Fibroblast of lung (primary cell): ENCODE data around the gene ZGRF1. TPM values are rescaled to one million over a fixed set of nuclear protein-coding genes. Genes with fewer than 3 reads are reported as not detected.

Experiments
- DNase-seq, 2 donors: peaks; one replicate each; pipeline versions ENCODE4 v3.0.0 to v3.0.0-alpha.2; 2010; ENCODE audit warnings: low read depth in 2 of 2
- H2AFZ ChIP-seq: 2 replicates; pipeline ENCODE4 v1.5.1; 2012; ENCODE audit warnings: low read length, control low read depth, inconsistent platforms
- H3K27ac ChIP-seq: 2 replicates; pipeline ENCODE4 v1.5.1; 2011; ENCODE audit warnings: low read length, control low read depth; ENCODE audit not compliant: insufficient read depth
- H3K27me3 ChIP-seq: 2 replicates; pipeline ENCODE4 v1.5.1; 2011; ENCODE audit warnings: mild to moderate bottlenecking, low read length; ENCODE audit not compliant: control insufficient read depth, insufficient read depth
- H3K36me3 ChIP-seq: 2 replicates; pipeline ENCODE4 v1.5.1; 2011; ENCODE audit warnings: low read length; ENCODE audit not compliant: control insufficient read depth, insufficient read depth
- H3K4me1 ChIP-seq: 2 replicates; pipeline ENCODE4 v1.5.1; 2011; ENCODE audit warnings: low read length; ENCODE audit not compliant: control insufficient read depth, insufficient read depth; ENCODE audit errors: extremely low read depth
- H3K4me2 ChIP-seq: 2 replicates; pipeline ENCODE4 v1.5.1; 2011; ENCODE audit warnings: low read length, control low read depth; ENCODE audit not compliant: insufficient read depth; ENCODE audit errors: extremely low read depth
- H3K4me3 ChIP-seq, 4 experiments: fragments of 200-600 bp in 1 of 4; sonication (generic) in 1 of 4; replicated peaks in 1 of 4; 2 replicates each; pipeline ENCODE4 v1.5.1; 2011 to 2016; ENCODE audit warnings: low read length in 4 of 4, low read depth in 3 of 4, mild to moderate bottlenecking in 3 of 4, control low read depth in 2 of 4, inconsistent platforms in 1 of 4, mixed read lengths in 1 of 4; ENCODE audit not compliant: insufficient read depth in 1 of 4; ENCODE audit errors: control extremely low read depth in 1 of 4
- H3K79me2 ChIP-seq: 2 replicates; pipeline ENCODE4 v1.5.1; 2012; ENCODE audit warnings: mild to moderate bottlenecking, low read length, inconsistent platforms; ENCODE audit not compliant: control insufficient read depth, insufficient read depth
- H3K9ac ChIP-seq: 2 replicates; pipeline ENCODE4 v1.5.1; 2011; ENCODE audit warnings: mild to moderate bottlenecking, low read length, control low read depth; ENCODE audit not compliant: insufficient read depth
- H3K9me3 ChIP-seq: 2 replicates; pipeline ENCODE4 v1.5.1; 2012; ENCODE audit warnings: low read depth, low read length; ENCODE audit not compliant: control insufficient read depth, insufficient read depth
- H4K20me1 ChIP-seq: 2 replicates; pipeline ENCODE4 v1.5.1; 2011; ENCODE audit warnings: low read length; ENCODE audit not compliant: control insufficient read depth, insufficient read depth; ENCODE audit errors: extremely low read depth
- EZH2 ChIP-seq: IDR thresholded peaks from 2 replicates; pipeline ENCODE4 v1.5.1; 2012; ENCODE audit warnings: low read length, control low read depth, mild to moderate bottlenecking; ENCODE audit errors: missing control alignments
- polyA plus RNA-seq, 2 donors: library from polyadenylated mRNA; depleted of rRNA in 1 of 2; stranded (reverse) in 1 of 2; unstranded in 1 of 2; fragments of >200 nt; gene quantifications; 2 replicates each; pipeline ENCODE4 v1.2.1, GENCODE V29; 2011 to 2012; ENCODE audit warnings: missing spikeins in 1 of 2
- total RNA-seq: library from RNA; depleted of rRNA; stranded (reverse); fragments of >200 nt; gene quantifications from 2 replicates; pipeline ENCODE4 v1.2.1, GENCODE V29; 2014
- TF ChIP-seq, protein P1 (sequence below), 2 donors: IDR thresholded peaks in 1 of 2; conservative IDR thresholded peaks in 1 of 2; 1 replicate in 1 of 2; 2 replicates in 1 of 2; pipeline ENCODE4 v1.5.1; 2011 to 2012; ENCODE audit warnings: low read length in 2 of 2, control low read depth in 1 of 2, inconsistent platforms in 1 of 2, low read depth in 1 of 2, mild to moderate bottlenecking in 1 of 2

ZGRF1 gene
- total and polyA plus RNA-seq, 2 donors (not counting 1 experiment from before 2014, with no cell fraction given) = 3.1 to 5.8 TPM

DNA sequence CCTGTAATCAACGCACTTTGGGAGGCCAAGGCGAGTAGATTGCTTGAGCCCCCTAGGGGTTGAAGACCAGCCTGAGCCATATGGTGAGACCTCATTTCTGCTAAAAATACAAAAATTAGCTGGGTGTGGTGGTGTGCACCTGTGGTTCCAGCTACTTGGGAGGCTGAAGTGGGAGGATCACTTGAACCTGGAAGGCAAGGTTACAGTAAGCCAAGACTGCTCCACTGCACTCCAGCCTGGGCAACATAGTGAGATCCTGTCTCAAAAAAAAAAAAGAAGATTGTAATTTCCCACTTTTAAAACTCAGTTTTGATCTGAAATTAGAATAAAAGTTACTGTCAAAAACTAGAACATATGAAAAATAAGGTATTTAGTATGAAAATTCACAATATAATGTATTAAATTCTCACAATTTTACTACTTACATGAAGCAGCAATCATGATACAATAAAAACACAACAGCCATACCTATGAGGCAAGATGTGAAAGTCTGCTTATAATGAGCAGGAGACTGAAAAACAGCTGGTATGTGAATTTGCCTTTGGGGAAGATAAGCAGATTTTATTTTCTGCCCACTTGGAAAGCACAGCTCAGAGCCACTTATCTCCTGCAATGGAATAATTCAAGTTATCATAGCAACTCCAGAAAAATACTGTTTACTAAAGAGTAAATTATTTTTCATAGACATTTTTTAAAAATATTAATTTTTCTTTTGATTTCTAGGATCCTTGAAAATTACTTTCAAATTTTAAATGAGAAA lies 50.6 kb downstream of the ZGRF1 start:
- DNase-seq = no peak
- Histone ChIP-seq H3K79me2 (no peaks in the 10 kb centered on the region), H3K4me3 (no peak overlapping the region), H3K4me1 (no peaks in the 10 kb centered on the region), H3K4me2 (no peak overlapping the region), H4K20me1 (no peaks in the 10 kb centered on the region), H3K27me3 (no peaks in the 10 kb centered on the region), H3K9me3 (no peaks in the 10 kb centered on the region), H3K36me3 (peaks cover 2% of the 10 kb centered on the region), H3K27ac (no peak overlapping the region), H2AFZ (no peak overlapping the region), H3K9ac (no peak overlapping the region)
- no peak for TF ChIP-seq EZH2
- TF ChIP-seq, protein P1, sequence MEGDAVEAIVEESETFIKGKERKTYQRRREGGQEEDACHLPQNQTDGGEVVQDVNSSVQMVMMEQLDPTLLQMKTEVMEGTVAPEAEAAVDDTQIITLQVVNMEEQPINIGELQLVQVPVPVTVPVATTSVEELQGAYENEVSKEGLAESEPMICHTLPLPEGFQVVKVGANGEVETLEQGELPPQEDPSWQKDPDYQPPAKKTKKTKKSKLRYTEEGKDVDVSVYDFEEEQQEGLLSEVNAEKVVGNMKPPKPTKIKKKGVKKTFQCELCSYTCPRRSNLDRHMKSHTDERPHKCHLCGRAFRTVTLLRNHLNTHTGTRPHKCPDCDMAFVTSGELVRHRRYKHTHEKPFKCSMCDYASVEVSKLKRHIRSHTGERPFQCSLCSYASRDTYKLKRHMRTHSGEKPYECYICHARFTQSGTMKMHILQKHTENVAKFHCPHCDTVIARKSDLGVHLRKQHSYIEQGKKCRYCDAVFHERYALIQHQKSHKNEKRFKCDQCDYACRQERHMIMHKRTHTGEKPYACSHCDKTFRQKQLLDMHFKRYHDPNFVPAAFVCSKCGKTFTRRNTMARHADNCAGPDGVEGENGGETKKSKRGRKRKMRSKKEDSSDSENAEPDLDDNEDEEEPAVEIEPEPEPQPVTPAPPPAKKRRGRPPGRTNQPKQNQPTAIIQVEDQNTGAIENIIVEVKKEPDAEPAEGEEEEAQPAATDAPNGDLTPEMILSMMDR (conservative IDR thresholded peaks at IDR 0.05 in 1 of 2, IDR thresholded peaks at IDR 0.05 in 1 of 2; ENCODE audit: low read depth in 1 of 2, low read length in 2 of 2) = no peak

GRCh38 chr4:112567536-112567935 lies 69.2 kb downstream of the ZGRF1 start:
- Histone ChIP-seq H3K27me3 (no peaks in the 10 kb centered on the region), H4K20me1 (no peaks in the 10 kb centered on the region), H3K27ac (no peak overlapping the region), H3K9ac (no peak overlapping the region), H2AFZ (no peak overlapping the region), H3K79me2 (no peaks in the 10 kb centered on the region), H3K4me3 (no peak overlapping the region), H3K4me1 (no peaks in the 10 kb centered on the region), H3K9me3 (no peaks in the 10 kb centered on the region), H3K4me2 (no peak overlapping the region), H3K36me3 (no peaks in the 10 kb centered on the region)
- TF ChIP-seq, protein P1 (conservative IDR thresholded peaks at IDR 0.05 in 1 of 2, IDR thresholded peaks at IDR 0.05 in 1 of 2; ENCODE audit: low read depth in 1 of 2, low read length in 2 of 2) = no peak
- no peak for TF ChIP-seq EZH2
- no peak for DNase-seq

DNA sequence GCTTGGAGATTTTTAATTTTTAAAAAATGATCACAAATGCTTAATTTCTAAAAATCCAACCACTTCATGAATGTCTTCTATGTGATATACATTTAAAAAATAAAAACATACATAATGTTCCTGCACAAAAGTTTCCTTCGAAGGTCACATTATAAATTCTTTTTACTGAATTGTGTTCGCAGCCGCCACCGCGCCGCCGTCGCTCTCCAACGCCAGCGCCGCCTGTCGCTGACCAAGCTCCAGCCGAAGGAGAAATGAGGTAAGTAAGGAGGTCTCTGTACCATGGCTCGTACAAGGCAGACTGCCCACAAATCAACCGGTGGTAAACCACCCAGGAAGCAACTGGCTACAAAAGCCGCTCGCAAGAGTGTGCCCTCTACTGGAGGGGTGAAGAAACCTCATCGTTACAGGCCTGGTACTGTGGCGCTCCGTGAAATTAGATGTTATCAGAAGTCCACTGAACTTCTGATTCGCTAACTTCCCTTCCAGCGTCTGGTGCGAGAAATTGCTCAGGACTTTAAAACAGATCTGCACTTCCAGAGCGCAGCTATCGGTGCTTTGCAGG lies 71.9 kb downstream of the ZGRF1 start:
- no peaks in the 10 kb centered on the region for H3K9me3 ChIP-seq
- H3K27me3 ChIP-seq = no peaks in the 10 kb centered on the region
- H3K36me3 ChIP-seq = no peaks in the 10 kb centered on the region
- no peak overlapping the region for H3K27ac ChIP-seq
- no peak overlapping the region for H3K4me2 ChIP-seq
- TF ChIP-seq, protein P1 (conservative IDR thresholded peaks at IDR 0.05 in 1 of 2, IDR thresholded peaks at IDR 0.05 in 1 of 2; ENCODE audit: low read depth in 1 of 2, low read length in 2 of 2) = no peak
- TF ChIP-seq EZH2 = no peak
- no peaks in the 10 kb centered on the region for H4K20me1 ChIP-seq
- no peak overlapping the region for H2AFZ ChIP-seq
- no peak for DNase-seq
- no peaks in the 10 kb centered on the region for H3K4me1 ChIP-seq
- no peak overlapping the region for H3K9ac ChIP-seq
- H3K79me2 ChIP-seq = no peaks in the 10 kb centered on the region
- no peak overlapping the region for H3K4me3 ChIP-seq
